ENCODE results near the gene TIMMDC1. TPM values are rescaled to one million over a fixed set of nuclear protein-coding genes. Genes with fewer than 3 reads are reported as not detected.

Gene TIMMDC1
- total RNA-seq, 1 experiment from 2014 or later, result 109 TPM

DNA sequence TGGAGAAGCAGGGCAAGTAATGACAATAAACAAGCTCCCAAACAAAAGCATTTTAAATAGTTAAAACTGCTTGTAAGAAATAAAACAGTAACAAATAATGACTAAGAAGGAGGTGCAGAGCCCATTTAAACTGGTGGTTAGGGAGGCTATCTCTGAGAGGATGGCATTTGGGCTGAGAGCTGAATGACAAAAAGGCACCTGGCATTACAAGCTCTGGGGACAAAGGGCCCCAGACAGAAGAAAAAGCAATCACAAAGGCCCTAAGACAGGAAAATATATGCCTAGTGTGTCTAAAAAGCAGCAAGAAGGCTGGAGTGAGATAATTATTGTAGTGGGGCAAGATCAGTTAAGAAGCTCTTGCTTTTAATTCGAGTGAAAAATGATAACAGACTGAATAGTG lies 44.5 kb upstream of the TIMMDC1 start:
- no peaks in the 10 kb centered on the region for H4K20me1 ChIP-seq (ENCODE audit: control insufficient read depth, insufficient read depth, insufficient read length)
- no peak overlapping the region for H4K8ac ChIP-seq (replicated peaks; ENCODE audit: insufficient read length, low read depth, low read length)
- H2BK5ac ChIP-seq (ENCODE audit: insufficient read length, low read length), result no peak overlapping the region
- H3K23me2 ChIP-seq (ENCODE audit: insufficient read length, low read depth, low read length, poor library complexity, severe bottlenecking), result no peaks in the 10 kb centered on the region
- Mint-ChIP-seq H3K27me3 (ENCODE audit: low read depth) (no peaks in the 10 kb centered on the region), H3K4me1 (no peaks in the 10 kb centered on the region), H3K9me3 (no peaks in the 10 kb centered on the region), H3K4me3 (no peak overlapping the region), H3K36me3 (ENCODE audit: insufficient read depth in 1 of 3, low read depth in 3 of 3) (peaks cover 17 to 81% (median 75%) of the 10 kb centered on the region in 3 experiments; a peak in 6 of 7 replicates), H3K27ac (no peak overlapping the region)
- no peak overlapping the region for H3K18ac ChIP-seq (ENCODE audit: insufficient read length, low read depth, low read length)
- no peak overlapping the region for H2AK5ac ChIP-seq (ENCODE audit: insufficient read length, low read length)
- H3K4me1 ChIP-seq (ENCODE audit: insufficient read depth, low read length), result no peaks in the 10 kb centered on the region
- H3K14ac ChIP-seq (ENCODE audit: insufficient read depth, low read length), result no peak overlapping the region
- no peaks in the 10 kb centered on the region for H3K27me3 ChIP-seq (ENCODE audit: insufficient read depth, low read length)
- no peak overlapping the region for H2BK15ac ChIP-seq (ENCODE audit: low read depth, low read length)
- H3K79me2 ChIP-seq (ENCODE audit: insufficient read depth, low read length), result no peaks in the 10 kb centered on the region
- H4K5ac ChIP-seq (ENCODE audit: insufficient read length, low read depth, low read length), result no peak overlapping the region
- H3T11ph ChIP-seq (ENCODE audit: low read length), result no peak overlapping the region
- H2BK20ac ChIP-seq (ENCODE audit: low read depth, low read length, poor library complexity, severe bottlenecking), result no peak overlapping the region
- H3K9ac ChIP-seq (ENCODE audit: extremely low read depth, insufficient read length, low read length), result no peak overlapping the region
- TF ChIP-seq, protein P1, sequence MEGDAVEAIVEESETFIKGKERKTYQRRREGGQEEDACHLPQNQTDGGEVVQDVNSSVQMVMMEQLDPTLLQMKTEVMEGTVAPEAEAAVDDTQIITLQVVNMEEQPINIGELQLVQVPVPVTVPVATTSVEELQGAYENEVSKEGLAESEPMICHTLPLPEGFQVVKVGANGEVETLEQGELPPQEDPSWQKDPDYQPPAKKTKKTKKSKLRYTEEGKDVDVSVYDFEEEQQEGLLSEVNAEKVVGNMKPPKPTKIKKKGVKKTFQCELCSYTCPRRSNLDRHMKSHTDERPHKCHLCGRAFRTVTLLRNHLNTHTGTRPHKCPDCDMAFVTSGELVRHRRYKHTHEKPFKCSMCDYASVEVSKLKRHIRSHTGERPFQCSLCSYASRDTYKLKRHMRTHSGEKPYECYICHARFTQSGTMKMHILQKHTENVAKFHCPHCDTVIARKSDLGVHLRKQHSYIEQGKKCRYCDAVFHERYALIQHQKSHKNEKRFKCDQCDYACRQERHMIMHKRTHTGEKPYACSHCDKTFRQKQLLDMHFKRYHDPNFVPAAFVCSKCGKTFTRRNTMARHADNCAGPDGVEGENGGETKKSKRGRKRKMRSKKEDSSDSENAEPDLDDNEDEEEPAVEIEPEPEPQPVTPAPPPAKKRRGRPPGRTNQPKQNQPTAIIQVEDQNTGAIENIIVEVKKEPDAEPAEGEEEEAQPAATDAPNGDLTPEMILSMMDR (conservative IDR thresholded peaks at IDR 0.05), result no peak
- H3K23ac ChIP-seq (ENCODE audit: insufficient read length, low read depth, low read length), result no peak overlapping the region
- no CpG with 5 or more reads among the region's 1 CpG for WGBS (ENCODE audit: extremely low coverage, insufficient read length, low lambda C conversion rate)
- no peaks in the 10 kb centered on the region for H3K9me3 ChIP-seq (ENCODE audit: control insufficient read depth, low read depth, low read length)
- H3K4me2 ChIP-seq (ENCODE audit: insufficient read depth, insufficient read length, low read length), result no peak overlapping the region
- no peak overlapping the region for H3K27ac ChIP-seq (ENCODE audit: insufficient read length, low read depth, low read length)
- H4K91ac ChIP-seq (ENCODE audit: insufficient read length, low read depth, low read length), result no peak overlapping the region
- H3K79me1 ChIP-seq (ENCODE audit: insufficient read depth, low read depth, low read length, poor library complexity, severe bottlenecking), result peaks cover 7% of the 10 kb centered on the region
- H3K56ac ChIP-seq (ENCODE audit: insufficient read length, low read depth, low read length), result no peak overlapping the region
- no peak overlapping the region for H3K4ac ChIP-seq (ENCODE audit: low read depth, low read length)
- H2AFZ ChIP-seq (ENCODE audit: low read length), result no peak overlapping the region
- no peak for DNase-seq
- no peak overlapping the region for H2BK12ac ChIP-seq (ENCODE audit: insufficient read length, low read depth, low read length)
- no peak overlapping the region for H2BK120ac ChIP-seq (ENCODE audit: low read depth, low read length, poor library complexity, severe bottlenecking)
